WI38 (cell line): ENCODE data around the gene CDH23.

Experiments used
- H3K4me3 ChIP-seq: 2 replicates; pipeline ENCODE4 v1.5.1; 2011; ENCODE audit warnings: low read depth, mild to moderate bottlenecking, control low read depth, low read length
- CTCF ChIP-seq: IDR thresholded peaks from 2 replicates; pipeline ENCODE4 v1.5.1; 2012; ENCODE audit warnings: low read depth, mild to moderate bottlenecking, control low read depth, low read length

Gene CDH23

GRCh38 chr10:71722849-71723248, 326.1 kb downstream of the CDH23 start:
- no peak overlapping the region for H3K4me3 ChIP-seq
- TF ChIP-seq CTCF = no peak

GRCh38 chr10:71723311-71723710, 326.6 kb downstream of the CDH23 start:
- TF ChIP-seq CTCF = no peak
- no peak overlapping the region for H3K4me3 ChIP-seq

GRCh38 chr10:71724539-71724938, 327.8 kb downstream of the CDH23 start:
- TF ChIP-seq CTCF = no peak
- no peak overlapping the region for H3K4me3 ChIP-seq

GRCh38 chr10:71725249-71725648, 328.5 kb downstream of the CDH23 start:
- no peak for TF ChIP-seq CTCF
- H3K4me3 ChIP-seq = no peak overlapping the region

GRCh38 chr10:71725998-71726579, 329.4 kb downstream of the CDH23 start:
- TF ChIP-seq CTCF = peak; percentile 46
- no peak overlapping the region for H3K4me3 ChIP-seq

GRCh38 chr10:71726580-71727104, 329.9 kb downstream of the CDH23 start:
- TF ChIP-seq CTCF = no peak

GRCh38 chr10:71727105-71727737, 330.5 kb downstream of the CDH23 start:
- no peak overlapping the region for H3K4me3 ChIP-seq
- no peak for TF ChIP-seq CTCF

More at GRCh38 chr10:71726580-71727104, 329.9 kb downstream of the CDH23 start:
- H3K4me3 ChIP-seq = no peak overlapping the region
